Fibroblast of skin of right biceps (primary cell): ENCODE measurements around the gene TNS3.

ENCODE experiments used
- DNase-seq: peaks from one replicate; pipeline ENCODE4 v3.0.0-alpha.2; 2013

TNS3 gene

GRCh38 chr7:47502240-47502877 is 79.6 kb downstream of the TNS3 start:
- no peak for DNase-seq

DNA sequence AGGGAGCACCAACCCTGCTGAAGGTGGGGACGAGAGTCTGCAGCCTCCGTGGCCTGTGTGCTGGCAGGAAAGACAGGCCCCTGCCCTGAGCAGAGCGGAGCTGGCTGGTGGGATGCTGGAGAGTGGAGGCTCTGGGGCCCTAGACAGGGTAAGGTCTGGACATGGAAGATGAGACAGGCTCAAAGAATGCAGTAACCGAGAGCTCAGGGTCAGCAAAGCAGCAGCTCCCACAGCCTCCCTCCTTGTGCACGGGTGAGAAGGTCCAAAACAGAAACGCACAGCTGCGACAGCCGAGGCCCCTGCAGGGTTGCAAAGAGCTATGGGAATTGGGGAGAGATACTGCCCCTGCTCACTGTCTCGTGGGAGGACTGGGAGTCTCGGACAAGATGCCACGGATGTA is 80.5 kb downstream of the TNS3 start:
- peak; percentile 85 for DNase-seq

DNA sequence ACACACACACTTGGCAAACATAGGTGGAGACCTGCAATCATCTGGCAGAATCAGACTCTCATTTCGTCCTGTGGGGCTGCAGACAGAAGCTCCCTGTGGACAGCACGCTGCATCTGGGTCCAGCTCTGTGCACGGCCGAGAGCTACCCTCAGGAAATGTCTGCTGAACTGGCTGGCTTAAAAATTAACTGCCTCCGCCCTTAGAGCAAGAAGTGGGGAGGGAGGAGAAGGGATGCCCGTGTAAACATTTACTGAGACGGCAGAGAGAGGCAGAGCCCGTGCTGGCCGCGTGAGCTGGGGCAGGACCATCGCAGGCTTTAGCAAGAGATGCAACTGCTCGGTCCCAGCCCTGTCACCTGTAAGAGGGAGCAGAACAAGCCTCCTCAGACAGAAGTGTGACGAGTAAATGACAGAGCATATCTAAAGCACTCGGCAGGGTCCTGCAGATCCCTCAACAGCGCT is 81.8 kb downstream of the TNS3 start:
- DNase-seq, result no peak

DNA sequence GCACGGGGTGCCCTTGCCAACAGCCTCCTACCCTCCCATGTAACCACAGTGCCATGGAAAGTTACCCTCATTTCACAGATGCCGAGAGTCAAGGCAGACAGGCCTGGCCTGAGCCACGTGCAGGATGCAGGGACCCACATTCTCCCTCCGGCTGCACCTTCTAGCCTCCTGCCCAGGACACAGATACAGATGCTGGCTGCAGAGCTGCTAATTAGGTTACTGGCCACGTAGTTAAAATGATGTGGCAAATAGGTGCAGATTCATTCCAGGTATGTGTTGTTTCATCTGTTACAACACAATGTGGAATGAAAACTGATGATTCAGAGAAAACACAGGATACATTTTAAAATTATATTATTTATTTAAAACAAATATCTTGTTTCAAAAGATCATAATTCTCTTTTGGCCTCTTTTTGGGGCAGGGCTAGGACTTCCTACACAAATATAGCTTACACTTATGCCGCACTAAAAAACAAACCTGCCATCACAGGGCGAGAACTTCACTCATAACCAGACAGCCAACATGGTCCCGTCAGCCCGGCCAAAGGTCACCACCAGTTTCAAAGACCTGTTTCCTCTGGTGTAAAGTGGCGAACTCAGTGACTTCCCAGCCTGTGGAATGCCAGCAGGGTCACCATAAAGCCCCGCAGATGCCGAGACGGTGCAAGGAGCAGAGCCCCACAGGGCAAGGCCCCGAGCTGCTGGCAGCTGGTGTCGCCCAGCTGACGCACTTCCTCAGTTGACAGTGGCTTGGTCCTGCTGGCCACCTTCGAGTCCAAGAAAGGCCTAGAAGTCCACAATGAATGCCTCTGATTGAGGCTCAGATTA is 83.5 kb downstream of the TNS3 start:
- no peak for DNase-seq

DNA sequence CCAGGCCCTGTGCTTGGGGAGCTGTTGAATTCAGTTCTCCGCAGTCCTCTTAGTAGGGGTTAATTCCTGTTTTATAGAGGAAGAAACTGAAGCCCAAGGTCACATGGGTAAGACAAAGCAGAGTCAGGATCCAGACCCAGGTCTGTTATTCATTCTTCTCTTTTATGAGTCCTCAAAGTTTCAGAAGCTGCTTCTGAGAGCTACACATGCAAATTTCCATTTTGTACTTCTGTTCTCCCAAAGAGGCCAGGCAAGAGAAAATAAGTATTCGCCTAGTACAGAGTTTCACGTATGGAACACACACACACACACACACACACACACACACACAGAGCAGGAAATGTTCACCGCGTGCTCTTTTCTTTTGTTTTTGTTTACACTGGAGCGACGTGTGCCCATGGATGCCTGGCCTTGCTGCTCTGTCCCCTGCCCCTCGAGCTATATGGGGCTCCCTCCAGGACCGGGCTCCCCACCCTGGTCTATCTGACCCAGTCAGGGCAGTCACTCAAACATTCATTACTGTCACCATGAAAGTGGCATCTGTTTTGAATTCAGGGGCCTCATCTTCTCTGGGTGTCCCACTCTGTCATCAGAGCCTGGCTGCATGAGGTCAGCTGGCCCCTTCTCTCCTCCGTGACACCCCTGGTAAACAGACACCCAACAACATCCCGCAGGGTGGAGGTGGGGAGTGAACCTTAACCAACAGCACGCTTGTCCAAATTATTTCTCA is 84.4 kb downstream of the TNS3 start:
- DNase-seq, result peak; percentile 37

GRCh38 chr7:47496666-47497065 is 85.2 kb downstream of the TNS3 start:
- DNase-seq, result no peak

GRCh38 chr7:47496056-47496665 is 85.8 kb downstream of the TNS3 start:
- no peak for DNase-seq

DNA sequence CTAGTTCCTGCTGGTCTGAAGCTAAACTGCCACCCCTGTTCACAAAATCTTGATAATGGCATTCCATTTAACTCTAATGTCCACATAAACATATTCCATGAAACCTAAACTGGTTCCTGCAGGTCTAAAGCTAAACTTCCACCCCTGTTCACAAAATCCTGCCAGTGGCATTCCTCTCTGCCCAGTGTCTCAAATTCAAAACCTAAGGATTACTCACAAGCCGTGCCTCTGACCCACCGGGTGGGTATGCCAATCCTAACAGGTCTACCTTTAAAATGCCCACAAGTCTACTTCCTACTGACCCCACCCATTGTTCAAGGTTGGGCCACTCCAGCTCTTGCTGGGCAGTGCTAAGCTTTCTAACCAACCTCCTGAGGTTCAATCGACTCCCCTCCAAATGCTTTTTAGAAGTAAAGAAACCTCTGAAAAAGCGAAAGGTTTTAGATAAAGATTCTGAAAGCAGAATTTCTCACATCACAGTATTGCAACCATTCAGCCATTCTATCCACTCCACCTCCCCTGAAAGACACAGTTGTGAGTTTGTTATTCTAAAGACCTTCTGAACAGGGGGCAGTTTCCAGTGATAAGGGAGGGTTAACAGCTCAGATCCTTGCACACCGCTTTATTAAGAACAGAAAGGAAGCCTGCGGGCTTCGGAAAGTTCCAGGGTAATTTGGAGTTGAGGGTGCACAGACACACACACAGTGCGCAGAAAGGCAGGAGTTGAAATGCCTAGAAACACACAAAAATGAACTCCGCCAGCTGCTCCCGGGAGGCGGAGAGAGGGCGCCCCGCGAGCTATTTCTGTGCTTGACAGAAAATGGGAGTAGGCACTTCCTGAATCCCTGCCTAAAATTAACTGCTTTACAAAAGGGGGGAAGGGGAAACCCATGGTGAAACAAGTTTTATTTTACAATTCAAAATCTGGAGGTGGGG is 87.7 kb downstream of the TNS3 start:
- DNase-seq, result peak; percentile 58

DNA sequence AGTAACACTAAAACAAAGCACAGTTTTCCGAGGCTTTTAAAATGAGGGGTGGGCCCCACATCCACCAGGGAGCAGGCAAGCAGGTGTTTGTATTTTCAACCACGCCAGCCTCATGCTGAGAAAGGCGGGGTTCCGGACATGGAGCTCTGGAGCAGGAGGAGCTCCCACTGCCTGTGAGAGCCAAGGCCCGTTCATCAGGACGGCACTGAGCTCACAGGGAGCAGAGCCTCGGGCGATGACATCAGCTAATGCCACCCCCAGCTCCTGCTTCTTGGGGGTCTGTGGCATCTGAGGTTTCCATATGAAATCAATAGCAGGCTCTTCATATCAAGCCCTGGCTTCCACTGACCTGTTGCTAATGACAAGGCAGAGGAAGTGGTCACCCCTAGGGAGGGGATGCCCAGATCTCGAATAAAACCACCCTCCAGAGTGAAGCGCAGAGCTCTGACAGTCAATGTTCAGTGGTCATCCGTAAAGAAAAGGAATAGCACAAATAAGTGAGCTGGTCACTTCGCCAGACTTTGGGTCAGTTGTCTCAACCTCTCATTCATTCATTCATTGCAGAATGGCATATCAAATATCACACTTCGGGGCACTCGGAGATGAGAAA is 89.1 kb downstream of the TNS3 start:
- DNase-seq, result no peak

GRCh38 chr7:47490501-47491265 is 91.2 kb downstream of the TNS3 start:
- no peak for DNase-seq

GRCh38 chr7:47489624-47490023 is 92.3 kb downstream of the TNS3 start:
- no peak for DNase-seq

- no peak for DNase-seq
Measured at GRCh38 chr7:47488969-47489342, 93.0 kb downstream of the TNS3 start.

DNA sequence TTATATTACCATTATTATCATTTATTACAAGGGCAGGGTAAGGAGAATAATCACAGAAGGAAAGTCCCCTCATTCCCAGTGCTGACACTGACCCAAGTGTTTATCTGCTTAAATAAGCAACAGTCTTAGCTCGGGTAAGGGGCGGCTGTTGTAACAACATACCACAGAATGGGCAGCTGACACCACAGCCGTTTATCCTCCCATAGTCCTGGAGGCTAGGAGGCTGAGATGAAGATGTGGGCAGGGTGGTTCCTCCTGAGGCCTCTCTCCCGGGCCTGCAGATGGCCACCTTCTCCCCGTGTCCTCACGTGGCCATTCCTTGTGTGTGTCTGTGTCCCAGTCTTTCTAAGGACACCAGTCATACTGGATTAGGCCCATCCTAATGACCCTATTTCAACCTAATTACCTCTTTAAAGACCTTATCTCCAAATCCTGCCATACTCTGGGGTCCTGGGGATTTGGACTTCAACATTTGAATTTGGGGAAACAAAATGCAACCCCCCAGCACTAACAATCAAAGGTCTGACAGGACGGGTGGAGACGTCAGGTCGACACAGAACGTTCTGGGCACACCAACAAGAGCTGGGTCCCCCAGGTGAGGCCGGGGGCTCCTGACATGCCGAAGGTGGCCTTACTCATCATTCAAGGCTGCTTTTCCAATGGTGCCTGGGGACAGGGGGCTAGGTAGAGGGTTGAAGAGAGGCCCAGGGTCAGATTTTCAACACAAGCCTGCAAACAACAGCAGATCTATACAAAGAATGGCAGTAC is 93.5 kb downstream of the TNS3 start:
- no peak for DNase-seq

DNA sequence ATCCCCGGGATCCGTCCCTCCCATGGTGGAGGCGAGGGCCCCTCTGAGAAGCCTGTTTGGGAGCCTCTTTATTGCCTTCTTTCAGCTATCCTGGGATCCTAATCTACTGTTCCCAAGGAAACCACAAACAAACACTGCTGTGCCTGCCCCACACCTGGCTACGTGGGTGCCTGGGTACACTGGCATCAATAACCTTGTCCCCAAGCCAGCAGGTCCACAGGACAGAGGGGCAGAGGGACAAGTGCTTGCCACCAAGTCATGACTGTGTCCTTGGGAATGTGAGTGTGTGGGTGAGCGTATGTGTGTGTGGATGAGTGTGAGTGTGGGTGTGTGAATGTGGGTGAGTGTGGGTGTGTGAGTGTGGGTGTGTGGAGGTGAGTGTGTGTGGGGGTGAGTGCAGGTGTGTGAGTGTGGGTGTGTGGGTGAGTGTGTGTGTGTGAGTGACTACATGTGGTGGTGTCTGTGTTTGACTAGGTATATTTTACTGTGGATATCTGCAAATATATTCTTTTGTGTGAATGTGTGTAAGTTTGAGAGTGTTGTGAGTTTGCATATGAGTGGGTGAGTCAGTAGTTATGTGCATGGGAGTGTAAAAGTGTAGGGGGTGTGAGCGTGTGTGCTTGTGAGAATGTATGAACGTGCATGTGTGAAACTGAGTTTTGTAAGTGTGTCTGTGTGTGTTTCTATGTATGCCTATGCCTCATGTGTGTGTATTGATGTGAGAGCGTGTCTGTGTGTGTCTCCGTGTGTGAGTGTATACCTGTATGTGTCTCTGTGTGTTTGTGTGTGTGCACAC is 96.1 kb downstream of the TNS3 start:
- no peak for DNase-seq

DNA sequence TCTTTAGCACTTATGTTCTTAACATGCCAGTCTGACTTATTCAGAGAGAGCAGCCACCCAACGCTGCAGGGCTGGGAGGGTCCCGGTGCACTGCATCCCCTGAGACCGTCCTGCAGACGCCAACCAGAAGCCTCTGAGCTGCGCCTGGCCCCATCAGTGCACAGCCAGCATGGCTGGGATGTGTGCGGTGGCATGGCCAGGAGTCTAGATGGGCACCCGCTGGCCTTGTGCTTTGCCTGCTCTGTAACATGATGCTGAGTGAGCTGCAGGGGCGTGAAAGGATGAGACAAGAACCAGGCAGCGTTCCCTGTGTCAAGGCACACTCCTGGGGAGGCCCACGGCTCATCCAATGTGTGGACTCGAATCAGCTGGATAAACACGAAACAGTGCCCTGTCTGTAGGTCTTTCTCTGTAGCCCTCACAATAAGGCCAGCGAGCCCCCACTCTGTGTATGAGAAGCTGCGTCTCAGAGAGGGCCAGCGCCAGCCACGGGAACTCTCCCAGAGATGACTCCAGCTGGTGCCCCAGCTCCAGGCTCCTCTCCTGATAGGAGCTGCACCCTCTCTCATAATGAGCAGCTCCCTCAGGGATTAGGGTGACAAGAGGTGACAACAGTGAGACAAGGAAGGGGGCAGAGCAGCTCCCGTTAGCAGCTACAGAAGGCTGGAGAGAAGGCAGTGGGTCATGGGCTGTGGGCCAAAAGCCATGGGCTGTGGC is 96.8 kb downstream of the TNS3 start:
- DNase-seq, result no peak

DNA sequence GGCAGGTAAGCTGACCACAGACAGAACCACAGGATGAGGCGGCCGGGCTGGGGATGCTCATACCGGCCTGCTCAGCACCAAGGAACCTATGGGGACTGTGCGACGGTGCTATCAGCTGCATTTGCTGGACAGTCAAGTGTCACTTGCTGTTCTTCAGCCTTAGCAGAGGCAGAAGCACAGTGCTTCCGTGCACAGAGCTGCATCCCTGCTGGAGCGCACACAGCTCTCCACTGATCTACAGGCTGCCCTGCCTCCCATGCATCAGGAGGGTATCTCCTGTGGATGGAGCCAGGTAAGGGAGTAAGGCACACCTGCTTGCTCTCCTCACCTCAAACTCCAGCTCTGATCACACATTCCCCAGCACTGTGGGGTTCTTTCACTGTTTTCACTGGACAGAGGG is 97.5 kb downstream of the TNS3 start:
- no peak for DNase-seq

- peak; percentile 49 for DNase-seq
Measured at GRCh38 chr7:47483604-47484273, 98.2 kb downstream of the TNS3 start.
